Chondrocyte (in vitro differentiated cells): ENCODE results near the gene CAST. TPM values are rescaled to one million over a fixed set of nuclear protein-coding genes. Genes with fewer than 3 reads are reported as not detected.

ENCODE experiments used
- DNase-seq: peaks from one replicate; pipeline ENCODE4 v3.0.0; 2021; ENCODE audit warnings: mixed read lengths, low spot score
- H3K27ac Mint-ChIP-seq: one replicate; pipeline ENCODE4 v1.8.0; 2021; ENCODE audit warnings: mild to moderate bottlenecking, moderate library complexity, mixed read lengths; ENCODE audit not compliant: unreplicated experiment
- H3K27me3 Mint-ChIP-seq: 2 replicates; pipeline ENCODE4 v1.8.0; 2021; ENCODE audit warnings: low read depth, mixed read lengths
- H3K36me3 Mint-ChIP-seq: 2 replicates; pipeline ENCODE4 v1.8.0; 2021; ENCODE audit warnings: low read depth, mixed read lengths
- H3K4me1 Mint-ChIP-seq: 2 replicates; pipeline ENCODE4 v1.8.0; 2021; ENCODE audit warnings: low read depth, mild to moderate bottlenecking, mixed read lengths
- H3K4me3 Mint-ChIP-seq: one replicate; pipeline ENCODE4 v1.8.0; 2021; ENCODE audit warnings: mild to moderate bottlenecking, moderate library complexity, mixed read lengths; ENCODE audit not compliant: unreplicated experiment
- H3K9me3 Mint-ChIP-seq: 2 replicates; pipeline ENCODE4 v1.8.0; 2021; ENCODE audit warnings: low read depth, mixed read lengths
- CTCF ChIP-seq: fragments of 200-600 bp; sonication (generic); IDR thresholded peaks from 2 replicates; pipeline ENCODE4 v1.5.0; 2021; ENCODE audit warnings: antibody characterized with exemption, mild to moderate bottlenecking, moderate library complexity
- total RNA-seq: library from RNA; stranded (reverse); gene quantifications from 3 replicates; pipeline ENCODE4 v1.2.1, GENCODE V29; 2021

The CAST gene
- total RNA-seq, 1 donor from 2014 or later = 131 TPM

GRCh38 chr5:96771395-96771794 is 109.2 kb downstream of the CAST start:
- Mint-ChIP-seq H3K27me3 (no peaks in the 10 kb centered on the region), H3K27ac (no peak overlapping the region), H3K36me3 (peaks cover 37% of the 10 kb centered on the region), H3K4me1 (peaks cover 4% of the 10 kb centered on the region), H3K4me3 (no peak overlapping the region), H3K9me3 (no peaks in the 10 kb centered on the region)
- no peak for DNase-seq
- TF ChIP-seq CTCF = no peak

GRCh38 chr5:96772111-96772510 is 109.9 kb downstream of the CAST start:
- H3K27ac Mint-ChIP-seq = no peak overlapping the region
- H3K27me3 Mint-ChIP-seq = no peaks in the 10 kb centered on the region
- H3K4me1 Mint-ChIP-seq = peaks cover 10% of the 10 kb centered on the region
- no peak for TF ChIP-seq CTCF
- no peak overlapping the region for H3K4me3 Mint-ChIP-seq
- DNase-seq = no peak
- no peaks in the 10 kb centered on the region for H3K9me3 Mint-ChIP-seq
- H3K36me3 Mint-ChIP-seq = peaks cover 37% of the 10 kb centered on the region

- H3K27ac Mint-ChIP-seq = no peak overlapping the region
- peaks cover 11% of the 10 kb centered on the region for H3K4me1 Mint-ChIP-seq
- no peaks in the 10 kb centered on the region for H3K27me3 Mint-ChIP-seq
- DNase-seq = no peak
- peaks cover 40% of the 10 kb centered on the region for H3K36me3 Mint-ChIP-seq
- H3K9me3 Mint-ChIP-seq = no peaks in the 10 kb centered on the region
- no peak overlapping the region for H3K4me3 Mint-ChIP-seq
- TF ChIP-seq CTCF = no peak
Measured at GRCh38 chr5:96772542-96772941, 110.4 kb downstream of the CAST start.

GRCh38 chr5:96775050-96775449 is 112.9 kb downstream of the CAST start:
- DNase-seq = no peak
- H3K4me3 Mint-ChIP-seq = no peak overlapping the region
- H3K4me1 Mint-ChIP-seq = peaks cover 11% of the 10 kb centered on the region
- H3K27me3 Mint-ChIP-seq = no peaks in the 10 kb centered on the region
- no peak overlapping the region for H3K27ac Mint-ChIP-seq
- H3K9me3 Mint-ChIP-seq = no peaks in the 10 kb centered on the region
- peaks cover 33% of the 10 kb centered on the region for H3K36me3 Mint-ChIP-seq
- no peak for TF ChIP-seq CTCF

- TF ChIP-seq CTCF = no peak
- Mint-ChIP-seq H3K27ac (no peak overlapping the region), H3K27me3 (no peaks in the 10 kb centered on the region), H3K9me3 (no peaks in the 10 kb centered on the region), H3K4me3 (no peak overlapping the region), H3K4me1 (peaks cover 15% of the 10 kb centered on the region), H3K36me3 (peaks cover 30% of the 10 kb centered on the region)
- no peak for DNase-seq
Measured at GRCh38 chr5:96775689-96776088, 113.5 kb downstream of the CAST start.
